WTC11 (cell line): ENCODE measurements around the gene ARHGAP26. TPM values are rescaled to one million over a fixed set of nuclear protein-coding genes. Genes with fewer than 3 reads are reported as not detected.
"Not testable (repeated sequence)": the region's sequence is repeated elsewhere in the genome, so short reads cannot be mapped to it uniquely, and the experiment has no call there.

Experiments used
- ATAC-seq: fragments of 200-7000 bp; cut with Tn5 transposase; 2 replicates; pipeline ENCODE4 v1.10.0; 2021; ENCODE audit warnings: mild to moderate bottlenecking, moderate library complexity
- CTCF ChIA-PET: fragments of 300-600 bp; sonication (Branson Sonifier 250); formaldehyde crosslinking; loops from one replicate; lab custom pipeline; 2021; ENCODE audit warnings: antibody characterized with exemption; lab: Charles Lee
- POLR2A ChIA-PET: fragments of 350-600 bp; sonication (Branson Sonifier 250); formaldehyde crosslinking; loops from one replicate; lab custom pipeline; 2021; ENCODE audit warnings: antibody characterized with exemption; lab: Charles Lee
- DNase-seq: peaks from one replicate; pipeline ENCODE4 v3.0.0; 2021; ENCODE audit warnings: low spot score
- H3K27ac Mint-ChIP-seq: 2 replicates; pipeline ENCODE4 v1.8.0; 2021; ENCODE audit warnings: mixed read lengths
- H3K27me3 Mint-ChIP-seq: 2 replicates; pipeline ENCODE4 v1.8.0; 2021; ENCODE audit warnings: low read depth, mild to moderate bottlenecking, moderate library complexity, mixed read lengths
- H3K36me3 Mint-ChIP-seq: 2 replicates; pipeline ENCODE4 v1.8.0; 2021; ENCODE audit warnings: mixed read lengths
- H3K4me1 Mint-ChIP-seq: 2 replicates; pipeline ENCODE4 v1.8.0; 2022; ENCODE audit warnings: mixed read lengths
- H3K4me3 Mint-ChIP-seq: 2 replicates; pipeline ENCODE4 v1.8.0; 2021; ENCODE audit warnings: mild to moderate bottlenecking, moderate library complexity, mixed read lengths
- H3K9me3 Mint-ChIP-seq: 2 replicates; pipeline ENCODE4 v1.8.0; 2021; ENCODE audit warnings: mixed read lengths
- ARID4B ChIP-seq: sonication (generic); formaldehyde crosslinking; IDR thresholded peaks from 2 replicates; pipeline ENCODE4 v1.8.0; 2023; ENCODE audit warnings: missing genetic modification reagents, mild to moderate bottlenecking, borderline replicate concordance
- CREM ChIP-seq: sonication (generic); formaldehyde crosslinking; IDR thresholded peaks from 2 replicates; pipeline ENCODE4 v1.8.1; 2022; ENCODE audit warnings: mild to moderate bottlenecking, missing genetic modification reagents, moderate library complexity
- ETV6 ChIP-seq: sonication (generic); formaldehyde crosslinking; IDR thresholded peaks from 2 replicates; pipeline ENCODE4 v1.8.1; 2022; ENCODE audit warnings: mild to moderate bottlenecking, missing genetic modification reagents
- JUN ChIP-seq: sonication (generic); formaldehyde crosslinking; IDR thresholded peaks from 2 replicates; pipeline ENCODE4 v1.8.0; 2023; ENCODE audit warnings: mild to moderate bottlenecking, missing genetic modification reagents
- MLX ChIP-seq: sonication (generic); formaldehyde crosslinking; IDR thresholded peaks from 2 replicates; pipeline ENCODE4 v1.8.1; 2023; ENCODE audit warnings: mild to moderate bottlenecking, missing genetic modification reagents, moderate library complexity
- NR2C2 ChIP-seq: sonication (generic); formaldehyde crosslinking; IDR thresholded peaks from 2 replicates; pipeline ENCODE4 v1.8.0; 2022; ENCODE audit warnings: mild to moderate bottlenecking, missing genetic modification reagents
- SMAD3 ChIP-seq: sonication (generic); formaldehyde crosslinking; IDR thresholded peaks from 2 replicates; pipeline ENCODE4 v1.8.0; 2022; ENCODE audit warnings: missing genetic modification reagents, mild to moderate bottlenecking, borderline replicate concordance
- ZNF396 ChIP-seq: fragments of 250-450 bp; sonication (Bioruptor Pico); IDR thresholded peaks from 2 replicates; pipeline ENCODE4 v1.8.0; 2021; ENCODE audit warnings: mild to moderate bottlenecking, moderate library complexity, borderline replicate concordance
- total RNA-seq: library from RNA; stranded (reverse); gene quantifications from 3 replicates; pipeline ENCODE4 v1.2.3, GENCODE V29; 2021
- TF ChIP-seq, protein P1 (sequence below): sonication (generic); formaldehyde crosslinking; IDR thresholded peaks from 2 replicates; pipeline ENCODE4 v1.8.0; 2022; ENCODE audit warnings: mild to moderate bottlenecking, missing genetic modification reagents

The ARHGAP26 gene
- total RNA-seq, 1 experiment from 2014 or later, result 22.3 TPM

DNA sequence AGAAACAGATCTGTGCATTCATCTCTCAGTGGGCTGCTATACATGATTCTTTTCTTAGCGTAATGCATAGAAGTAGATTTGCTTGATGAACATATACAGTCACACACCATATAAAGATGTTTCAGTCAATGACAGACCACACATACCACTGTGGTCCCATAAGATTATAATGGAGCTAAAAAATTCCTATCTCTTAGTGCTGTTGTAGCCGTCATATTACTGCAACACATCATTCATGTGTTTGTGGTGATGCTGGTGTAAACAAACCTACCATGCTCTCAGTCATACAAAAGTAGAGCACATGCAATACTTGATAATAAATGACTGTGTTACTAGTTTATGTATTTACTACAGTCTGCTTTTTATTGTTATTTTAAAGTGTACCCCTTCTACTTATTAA lies 214.3 kb downstream of the ARHGAP26 start (continued):
- no peak for TF ChIP-seq NR2C2

- ATAC-seq, result not testable (repeated sequence)
Measured at GRCh38 chr5:142989270-142989669, 219.1 kb downstream of the ARHGAP26 start.

DNA sequence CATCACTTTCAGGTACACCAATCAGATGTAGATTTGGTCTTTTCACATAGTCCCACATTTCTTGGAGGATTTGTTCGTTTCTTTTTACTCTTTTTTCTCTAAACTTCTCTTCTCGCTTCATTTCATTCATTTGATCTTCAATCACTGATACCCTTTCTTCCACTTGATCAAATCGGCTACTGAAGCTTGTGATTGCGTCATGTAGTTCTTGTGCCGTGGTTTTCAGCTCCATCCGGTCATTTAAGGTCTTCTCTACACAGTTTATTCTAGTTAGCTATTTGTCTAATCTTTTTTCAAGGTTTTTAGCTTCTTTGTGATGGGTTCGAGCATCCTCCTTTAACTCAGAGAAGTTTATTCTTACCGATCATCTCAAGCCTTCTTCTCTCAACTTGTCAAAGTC lies 219.9 kb downstream of the ARHGAP26 start:
- DNase-seq, POLR2A ChIA-PET, H3K4me3 Mint-ChIP-seq, H3K27ac Mint-ChIP-seq, H3K27me3 Mint-ChIP-seq, H3K4me1 Mint-ChIP-seq, CTCF ChIA-PET, ATAC-seq: not testable (repeated sequence)
- Mint-ChIP-seq H3K36me3 (peaks cover 50% of the 10 kb centered on the region), H3K9me3 (peaks cover 52% of the 10 kb centered on the region)

More at GRCh38 chr5:142989270-142989669, 219.1 kb downstream of the ARHGAP26 start:
- CTCF ChIA-PET, POLR2A ChIA-PET, H3K4me1 Mint-ChIP-seq, H3K27ac Mint-ChIP-seq, DNase-seq, H3K4me3 Mint-ChIP-seq, H3K27me3 Mint-ChIP-seq: not testable (repeated sequence)
- H3K36me3 Mint-ChIP-seq, result peaks cover 52% of the 10 kb centered on the region
- H3K9me3 Mint-ChIP-seq, result peaks cover 49% of the 10 kb centered on the region

- H3K4me3 Mint-ChIP-seq, result no peak overlapping the region
- H3K9me3 Mint-ChIP-seq, result peaks cover 40% of the 10 kb centered on the region
- H3K27ac Mint-ChIP-seq, result no peak overlapping the region
- 0 out of 2 replicates have a peak, but pooled peaks cover 2% of the 10 kb centered on the region for H3K27me3 Mint-ChIP-seq
- ATAC-seq (no peak), DNase-seq (no peak)
- H3K4me1 Mint-ChIP-seq, result no peaks in the 10 kb centered on the region
- ChIA-PET POLR2A (no interaction called here), CTCF (no interaction called here)
- peaks cover 37% of the 10 kb centered on the region for H3K36me3 Mint-ChIP-seq
- TF ChIP-seq ZNF396 (CRISPR knock-in tag), result no peak
Measured at GRCh38 chr5:142994218-142994617, 224.0 kb downstream of the ARHGAP26 start.

DNA sequence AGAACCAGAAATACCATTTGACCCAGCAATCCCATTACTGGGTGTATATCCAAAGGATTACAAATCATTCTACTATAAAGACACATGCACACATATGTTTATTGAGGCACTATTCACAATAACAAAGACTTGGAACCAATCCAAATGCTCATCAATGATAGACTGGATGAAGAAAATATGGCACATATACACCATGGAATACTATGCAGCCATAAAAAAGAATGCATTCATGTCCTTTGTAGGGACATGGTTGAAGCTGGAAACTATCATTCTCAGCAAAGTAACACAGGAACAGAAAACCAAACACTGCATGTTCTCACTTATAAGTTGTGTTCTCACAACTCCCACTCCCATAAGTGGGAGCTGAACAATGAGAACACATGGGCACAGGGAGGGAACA lies 225.4 kb downstream of the ARHGAP26 start:
- POLR2A ChIA-PET, ATAC-seq, H3K4me1 Mint-ChIP-seq, DNase-seq, CTCF ChIA-PET, H3K27me3 Mint-ChIP-seq, H3K4me3 Mint-ChIP-seq, H3K27ac Mint-ChIP-seq: not testable (repeated sequence)
- peaks cover 23% of the 10 kb centered on the region for H3K36me3 Mint-ChIP-seq
- peaks cover 26% of the 10 kb centered on the region for H3K9me3 Mint-ChIP-seq

DNA sequence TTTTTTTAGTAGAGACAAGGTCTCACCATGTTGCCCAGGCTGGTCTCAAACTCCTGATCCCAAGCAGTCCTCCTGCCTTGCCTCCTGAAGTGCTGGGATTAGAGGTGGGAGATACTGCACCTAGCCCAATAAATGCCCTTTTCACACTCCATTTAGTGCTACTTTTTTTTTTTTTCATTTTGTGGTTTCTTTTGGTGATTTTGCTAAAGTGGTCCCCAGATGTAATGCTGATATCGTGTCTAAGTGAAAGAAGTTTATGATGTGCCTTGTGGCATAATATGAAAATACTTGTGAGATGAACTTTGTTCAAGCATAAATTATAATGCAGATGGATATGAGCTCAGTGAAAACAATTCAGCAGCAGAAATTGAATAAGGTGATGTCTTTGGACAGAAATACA lies 227.4 kb downstream of the ARHGAP26 start:
- H3K27me3 Mint-ChIP-seq, result no peaks in the 10 kb centered on the region
- ChIA-PET POLR2A (interaction anchor here (0.6 kb wide), 1 partner anchor 170 kb away, joined by 8 read pairs; no protein-coding TSS in a partner anchor), CTCF (interaction anchor here (0.9 kb wide), 1 partner anchor 212 kb away, joined by 3 read pairs; no protein-coding TSS in a partner anchor)
- peaks cover 13% of the 10 kb centered on the region for H3K4me1 Mint-ChIP-seq
- ATAC-seq, result no peak
- no peak overlapping the region for H3K4me3 Mint-ChIP-seq
- H3K9me3 Mint-ChIP-seq, result peaks cover 10% of the 10 kb centered on the region
- no peak for DNase-seq
- TF ChIP-seq SMAD3 (no peak), ETV6 (no peak)
- peaks cover 5% of the 10 kb centered on the region; the same call in 1 of the 2 replicates for H3K36me3 Mint-ChIP-seq
- no peak overlapping the region for H3K27ac Mint-ChIP-seq

DNA sequence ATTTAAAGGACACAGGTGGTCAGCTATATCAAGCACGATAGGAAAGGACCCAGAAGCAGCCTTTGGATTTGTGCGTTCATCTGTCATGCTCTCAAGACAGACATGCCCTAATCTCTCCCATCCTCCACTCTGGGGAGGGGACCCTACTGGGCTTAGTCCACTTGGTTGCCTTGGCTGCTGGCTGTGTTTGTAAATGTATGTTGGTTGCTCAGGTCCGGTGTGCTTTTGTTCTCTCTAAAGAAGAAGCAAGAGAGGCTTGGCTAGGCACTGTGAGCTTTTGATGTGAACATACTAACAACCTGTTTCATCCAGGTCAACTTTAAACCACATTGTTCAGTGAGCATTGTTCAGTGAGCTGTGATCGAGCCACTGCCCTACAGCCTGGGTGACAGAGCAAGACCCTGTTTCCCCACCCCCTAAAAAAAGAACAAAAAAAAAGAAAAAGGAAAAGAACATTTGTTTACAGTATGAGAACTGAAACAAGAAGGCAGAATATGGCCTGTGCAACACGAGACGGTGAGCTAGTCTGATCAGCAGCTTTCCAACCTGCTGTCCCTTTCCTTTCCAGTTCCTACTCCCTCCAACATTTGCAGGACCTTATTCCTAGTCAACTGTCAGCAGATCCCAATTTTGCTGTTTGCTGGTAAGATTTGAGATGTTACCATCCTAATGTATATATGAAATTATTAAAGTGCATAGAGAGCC lies 228.3 kb downstream of the ARHGAP26 start:
- ATAC-seq (peak; percentile 27), DNase-seq (no peak)
- H3K4me3 Mint-ChIP-seq, result no peak overlapping the region
- no peaks in the 10 kb centered on the region for H3K27me3 Mint-ChIP-seq
- no peak overlapping the region for H3K27ac Mint-ChIP-seq
- ChIA-PET POLR2A (interaction anchor here (0.6 kb wide), 1 partner anchor 169 kb away, joined by 8 read pairs; no protein-coding TSS in a partner anchor), CTCF (interaction anchor here (0.9 to 2.1 kb wide), 2 partner anchors 211 to 285 kb away, joined by 3 to 5 read pairs; no protein-coding TSS in a partner anchor)
- peaks cover 10% of the 10 kb centered on the region for H3K9me3 Mint-ChIP-seq
- peaks cover 5% of the 10 kb centered on the region; the same call in 1 of the 2 replicates for H3K36me3 Mint-ChIP-seq
- peaks cover 22% of the 10 kb centered on the region for H3K4me1 Mint-ChIP-seq
- no peak for TF ChIP-seq MLX (CRISPR knock-in tag)
- TF ChIP-seq JUN, result no peak
- TF ChIP-seq CREM, result no peak
- no peak for TF ChIP-seq ARID4B (CRISPR knock-in tag)
- no peak for TF ChIP-seq ZNF396 (CRISPR knock-in tag)
- TF ChIP-seq, protein P1, sequence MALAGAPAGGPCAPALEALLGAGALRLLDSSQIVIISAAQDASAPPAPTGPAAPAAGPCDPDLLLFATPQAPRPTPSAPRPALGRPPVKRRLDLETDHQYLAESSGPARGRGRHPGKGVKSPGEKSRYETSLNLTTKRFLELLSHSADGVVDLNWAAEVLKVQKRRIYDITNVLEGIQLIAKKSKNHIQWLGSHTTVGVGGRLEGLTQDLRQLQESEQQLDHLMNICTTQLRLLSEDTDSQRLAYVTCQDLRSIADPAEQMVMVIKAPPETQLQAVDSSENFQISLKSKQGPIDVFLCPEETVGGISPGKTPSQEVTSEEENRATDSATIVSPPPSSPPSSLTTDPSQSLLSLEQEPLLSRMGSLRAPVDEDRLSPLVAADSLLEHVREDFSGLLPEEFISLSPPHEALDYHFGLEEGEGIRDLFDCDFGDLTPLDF (CRISPR knock-in tag), result no peak
